Osteocyte (in vitro differentiated cells): Measurements from ENCODE around the gene TSSC4. TPM values are rescaled to one million over a fixed set of nuclear protein-coding genes. Genes with fewer than 3 reads are reported as not detected.

Experiments used
- DNase-seq: peaks from one replicate; pipeline ENCODE4 v3.0.0; 2021; ENCODE audit warnings: mixed read lengths; ENCODE audit not compliant: unreplicated experiment; ENCODE audit errors: extremely low spot score
- H3K27ac Mint-ChIP-seq: one replicate; pipeline ENCODE4 v1.8.0; 2021; ENCODE audit warnings: mild to moderate bottlenecking, mixed read lengths; ENCODE audit not compliant: unreplicated experiment
- H3K27me3 Mint-ChIP-seq: one replicate; pipeline ENCODE4 v1.8.0; 2021; ENCODE audit warnings: mixed read lengths; ENCODE audit not compliant: unreplicated experiment
- H3K36me3 Mint-ChIP-seq: one replicate; pipeline ENCODE4 v1.8.0; 2021; ENCODE audit warnings: mixed read lengths; ENCODE audit not compliant: unreplicated experiment
- H3K4me1 Mint-ChIP-seq: one replicate; pipeline ENCODE4 v1.8.0; 2021; ENCODE audit warnings: mixed read lengths; ENCODE audit not compliant: unreplicated experiment
- H3K4me3 Mint-ChIP-seq: one replicate; pipeline ENCODE4 v1.8.0; 2021; ENCODE audit warnings: mild to moderate bottlenecking, moderate library complexity, mixed read lengths; ENCODE audit not compliant: unreplicated experiment
- H3K9me3 Mint-ChIP-seq: one replicate; pipeline ENCODE4 v1.8.0; 2021; ENCODE audit warnings: mixed read lengths; ENCODE audit not compliant: unreplicated experiment
- total RNA-seq: library from RNA; stranded (reverse); gene quantifications from 2 replicates; pipeline ENCODE4 v1.2.1, GENCODE V29; 2021
- TF ChIP-seq, protein P1 (sequence below): fragments of 200-600 bp; sonication (generic); IDR thresholded peaks from 2 replicates; pipeline ENCODE4 v1.5.0; 2021; ENCODE audit warnings: antibody characterized with exemption, mild to moderate bottlenecking, moderate library complexity

Gene TSSC4
- total RNA-seq, 1 donor from 2014 or later: 50.6 TPM

GRCh38 chr11:2424811-2425495, 24.4 kb downstream of the TSSC4 start:
- Mint-ChIP-seq H3K4me3 (no peak overlapping the region), H3K27me3 (no peaks in the 10 kb centered on the region), H3K36me3 (no peaks in the 10 kb centered on the region), H3K27ac (no peak overlapping the region), H3K9me3 (no peaks in the 10 kb centered on the region), H3K4me1 (no peaks in the 10 kb centered on the region)
- TF ChIP-seq, protein P1, sequence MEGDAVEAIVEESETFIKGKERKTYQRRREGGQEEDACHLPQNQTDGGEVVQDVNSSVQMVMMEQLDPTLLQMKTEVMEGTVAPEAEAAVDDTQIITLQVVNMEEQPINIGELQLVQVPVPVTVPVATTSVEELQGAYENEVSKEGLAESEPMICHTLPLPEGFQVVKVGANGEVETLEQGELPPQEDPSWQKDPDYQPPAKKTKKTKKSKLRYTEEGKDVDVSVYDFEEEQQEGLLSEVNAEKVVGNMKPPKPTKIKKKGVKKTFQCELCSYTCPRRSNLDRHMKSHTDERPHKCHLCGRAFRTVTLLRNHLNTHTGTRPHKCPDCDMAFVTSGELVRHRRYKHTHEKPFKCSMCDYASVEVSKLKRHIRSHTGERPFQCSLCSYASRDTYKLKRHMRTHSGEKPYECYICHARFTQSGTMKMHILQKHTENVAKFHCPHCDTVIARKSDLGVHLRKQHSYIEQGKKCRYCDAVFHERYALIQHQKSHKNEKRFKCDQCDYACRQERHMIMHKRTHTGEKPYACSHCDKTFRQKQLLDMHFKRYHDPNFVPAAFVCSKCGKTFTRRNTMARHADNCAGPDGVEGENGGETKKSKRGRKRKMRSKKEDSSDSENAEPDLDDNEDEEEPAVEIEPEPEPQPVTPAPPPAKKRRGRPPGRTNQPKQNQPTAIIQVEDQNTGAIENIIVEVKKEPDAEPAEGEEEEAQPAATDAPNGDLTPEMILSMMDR: no peak
- DNase-seq: no peak

DNA sequence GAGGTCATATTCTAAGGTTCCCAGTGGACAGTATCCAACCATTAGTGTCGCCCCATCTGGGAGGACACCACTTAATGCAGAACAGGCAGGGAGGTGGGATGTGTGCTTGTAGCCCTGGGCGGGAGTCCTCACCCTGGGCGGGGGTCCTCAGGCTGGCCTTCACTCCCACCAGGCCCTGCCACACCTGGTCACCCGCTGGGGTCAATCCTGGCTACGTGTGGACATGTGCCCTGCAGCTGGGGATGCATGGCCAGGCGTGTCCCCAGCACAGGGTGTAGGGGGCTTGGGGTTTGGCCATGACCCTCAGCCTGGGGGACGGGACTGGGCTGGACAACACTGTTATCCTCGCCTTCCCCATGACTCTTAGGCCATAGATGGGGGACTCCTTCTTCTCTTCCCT, 25.0 kb downstream of the TSSC4 start:
- Mint-ChIP-seq H3K9me3 (no peaks in the 10 kb centered on the region), H3K27me3 (no peaks in the 10 kb centered on the region), H3K4me3 (no peak overlapping the region), H3K36me3 (no peaks in the 10 kb centered on the region), H3K27ac (no peak overlapping the region), H3K4me1 (no peaks in the 10 kb centered on the region)
- no peak for DNase-seq
- TF ChIP-seq, protein P1: no peak

DNA sequence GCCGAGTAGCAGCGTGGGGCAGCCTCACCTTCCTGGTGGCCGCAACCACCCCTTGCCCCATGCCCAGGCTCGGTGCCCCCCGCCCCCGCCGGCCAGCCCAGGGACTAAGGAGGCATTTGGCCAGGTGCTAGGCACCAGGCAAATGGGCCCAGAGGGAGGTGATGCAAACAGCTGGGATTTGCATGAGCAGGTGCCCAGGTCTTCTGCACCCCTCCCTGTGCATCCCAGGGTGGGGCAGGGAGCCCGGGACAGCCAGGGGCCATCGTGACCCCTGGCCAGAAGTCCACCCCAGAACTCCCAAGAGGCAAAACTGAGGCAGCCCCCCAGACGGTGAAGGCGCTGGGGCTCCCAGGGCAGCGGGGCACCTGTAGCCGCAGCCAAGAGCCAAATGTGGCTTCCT, 25.7 kb downstream of the TSSC4 start:
- Mint-ChIP-seq H3K4me1 (no peaks in the 10 kb centered on the region), H3K4me3 (no peak overlapping the region), H3K9me3 (no peaks in the 10 kb centered on the region), H3K36me3 (no peaks in the 10 kb centered on the region), H3K27ac (no peak overlapping the region), H3K27me3 (no peaks in the 10 kb centered on the region)
- DNase-seq: no peak
- TF ChIP-seq, protein P1: no peak

GRCh38 chr11:2426826-2427521, 26.4 kb downstream of the TSSC4 start:
- Mint-ChIP-seq H3K4me1 (no peaks in the 10 kb centered on the region), H3K27me3 (peaks cover 3% of the 10 kb centered on the region), H3K4me3 (no peak overlapping the region), H3K36me3 (no peaks in the 10 kb centered on the region), H3K9me3 (no peaks in the 10 kb centered on the region), H3K27ac (no peak overlapping the region)
- no peak for DNase-seq
- TF ChIP-seq, protein P1: no peak

DNA sequence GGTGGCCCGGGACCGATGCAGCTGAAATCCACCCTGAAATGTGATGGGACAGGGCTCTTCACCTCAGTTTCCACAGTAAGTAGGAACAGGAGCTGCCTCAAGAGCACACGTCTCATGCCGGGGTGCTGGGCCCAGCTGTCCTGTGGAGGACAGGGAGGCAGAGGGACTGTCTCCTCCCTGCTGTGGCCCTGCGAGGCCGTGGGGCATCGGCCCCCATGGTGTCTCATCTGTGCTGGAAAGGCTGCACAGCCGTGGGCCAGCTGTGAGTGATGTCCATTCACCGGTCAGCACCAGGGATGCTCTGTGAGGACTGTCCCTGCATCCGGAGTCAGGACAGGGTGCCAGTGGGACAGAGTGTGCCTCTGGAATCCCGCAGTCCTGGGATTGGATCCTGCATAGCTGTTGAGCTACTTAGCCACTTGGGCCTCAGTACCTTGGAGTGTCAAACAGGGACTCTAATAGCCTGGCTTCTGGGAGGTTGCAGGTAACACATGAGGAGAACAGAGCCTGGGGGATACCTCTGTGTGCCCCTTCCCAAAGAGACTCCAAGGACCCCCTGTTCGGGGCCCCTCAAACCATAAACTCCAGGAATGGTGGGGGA, 27.3 kb downstream of the TSSC4 start:
- DNase-seq: no peak
- Mint-ChIP-seq H3K27ac (no peak overlapping the region), H3K4me3 (no peak overlapping the region), H3K36me3 (no peaks in the 10 kb centered on the region), H3K9me3 (no peaks in the 10 kb centered on the region), H3K4me1 (no peaks in the 10 kb centered on the region), H3K27me3 (peaks cover 3% of the 10 kb centered on the region)
- TF ChIP-seq, protein P1: no peak
